H1 (cell line): ENCODE measurements around the gene CERS1. TPM values are rescaled to one million over a fixed set of nuclear protein-coding genes. Genes with fewer than 3 reads are reported as not detected.

Source experiments
- CTCF ChIA-PET: fragments of 300-600 bp; sonication (Branson Sonifier 250); formaldehyde crosslinking; loops from one replicate; lab custom pipeline; 2021; ENCODE audit not compliant: partially characterized antibody; lab: Charles Lee
- POLR2A ChIA-PET: fragments of 300-600 bp; sonication (Branson Sonifier 250); formaldehyde crosslinking; loops from one replicate; lab custom pipeline; 2021; ENCODE audit warnings: inconsistent platforms; ENCODE audit not compliant: partially characterized antibody; lab: Charles Lee
- DNase-seq, 2 experiments: peaks; one replicate each; pipeline versions ENCODE4 v3.0.0 to v3.0.0-alpha.2; 2010 to 2022; ENCODE audit warnings: low spot score in 2 of 2, low read depth in 1 of 2, mixed read lengths in 1 of 2
- FAIRE-seq: peaks from 2 replicates; lab custom pipeline; 2011; peaks lifted over from hg19 to GRCh38; lab: Jason Lieb, UNC
- H2AFZ ChIP-seq: 2 replicates; pipeline ENCODE4 v1.8.1; 2012; ENCODE audit warnings: low read length, inconsistent platforms
- H2AK5ac ChIP-seq: 2 replicates; pipeline ENCODE4 v1.6.1; 2013; ENCODE audit warnings: low read depth, low read length
- H2BK120ac ChIP-seq: replicated peaks from 2 replicates; pipeline ENCODE3; 2013; ENCODE audit warnings: low read depth, low read length, inconsistent platforms
- H2BK12ac ChIP-seq: 2 replicates; pipeline ENCODE4 v1.6.1; 2013; ENCODE audit warnings: low read depth, low read length
- H2BK15ac ChIP-seq: 2 replicates; pipeline ENCODE4 v1.6.1; 2013; ENCODE audit warnings: low read length
- H2BK20ac ChIP-seq: 2 replicates; pipeline ENCODE4 v1.6.1; 2013; ENCODE audit warnings: low read length
- H2BK5ac ChIP-seq: 2 replicates; pipeline ENCODE4 v1.6.1; 2013; ENCODE audit warnings: low read depth, low read length
- H3K14ac ChIP-seq: 2 replicates; pipeline ENCODE4 v1.6.1; 2013; ENCODE audit warnings: inconsistent platforms; ENCODE audit not compliant: insufficient read length
- H3K18ac ChIP-seq: 2 replicates; pipeline ENCODE4 v1.6.1; 2013; ENCODE audit warnings: low read length; ENCODE audit errors: extremely low read depth
- H3K23ac ChIP-seq: 2 replicates; pipeline ENCODE4 v1.6.1; 2013; ENCODE audit warnings: inconsistent platforms; ENCODE audit not compliant: insufficient read length
- H3K23me2 ChIP-seq: 2 replicates; pipeline ENCODE4 v1.6.1; 2013; ENCODE audit warnings: low read depth, low read length
- H3K27ac ChIP-seq: 2 replicates; pipeline ENCODE4 v1.6.1; 2011; ENCODE audit warnings: low read depth, low read length, inconsistent platforms
- H3K27me3 ChIP-seq, 4 experiments: replicated peaks in 1 of 4; 1 replicate in 1 of 4; 2 replicates in 3 of 4; pipeline versions ENCODE4 v1.6.1 to v1.8.1; 2011 to 2013; ENCODE audit warnings: low read length in 3 of 4, mild to moderate bottlenecking in 3 of 4, inconsistent platforms in 2 of 4, mixed read lengths in 2 of 4, moderate library complexity in 1 of 4; ENCODE audit not compliant: control insufficient read depth in 3 of 4, insufficient read depth in 3 of 4; ENCODE audit errors: extremely low read depth in 1 of 4
- H3K36me3 ChIP-seq, 4 experiments: 2 replicates each; pipeline versions ENCODE4 v1.6.1 to v1.8.1; 2011 to 2013; ENCODE audit warnings: mild to moderate bottlenecking in 4 of 4, low read length in 3 of 4, moderate library complexity in 2 of 4, control low read depth in 1 of 4, inconsistent platforms in 1 of 4; ENCODE audit not compliant: insufficient read depth in 4 of 4, control insufficient read depth in 2 of 4
- H3K4ac ChIP-seq: replicated peaks from 2 replicates; pipeline ENCODE3; 2013; ENCODE audit warnings: low read length, low read depth, mixed read lengths, inconsistent platforms; ENCODE audit not compliant: insufficient read length
- H3K4me1 ChIP-seq, 4 experiments: replicated peaks in 1 of 4; 1 replicate in 1 of 4; 2 replicates in 3 of 4; pipeline versions ENCODE4 v1.6.1 to v1.8.1; 2011 to 2013; ENCODE audit warnings: low read length in 3 of 4, inconsistent platforms in 2 of 4, mixed read lengths in 1 of 4; ENCODE audit not compliant: insufficient read depth in 4 of 4, control insufficient read depth in 3 of 4
- H3K4me2 ChIP-seq, 2 experiments: 2 replicates each; pipeline versions ENCODE4 v1.6.1 to v1.8.1; 2011 to 2013; ENCODE audit warnings: low read depth in 2 of 2, low read length in 2 of 2, control low read depth in 1 of 2, inconsistent platforms in 1 of 2, mild to moderate bottlenecking in 1 of 2; ENCODE audit not compliant: insufficient read depth in 1 of 2
- H3K4me3 ChIP-seq, 4 experiments: fragments of 200-600, 300-600 bp in 1 of 4; sonication (generic), shearing (Covaris generic), sonication (Bioruptor Twin) in 1 of 4; 2 replicates each; pipeline versions ENCODE4 v1.5.1 to v1.8.1; 2011 to 2016; ENCODE audit warnings: low read length in 4 of 4, low read depth in 3 of 4, control low read depth in 2 of 4, inconsistent platforms in 2 of 4, mild to moderate bottlenecking in 2 of 4, mixed read lengths in 1 of 4, moderate library complexity in 1 of 4; ENCODE audit not compliant: insufficient read depth in 2 of 4; ENCODE audit errors: extremely low read depth in 1 of 4
- H3K56ac ChIP-seq: replicated peaks from 2 replicates; pipeline ENCODE3; 2013; ENCODE audit warnings: low read depth, mild to moderate bottlenecking, mixed read lengths, low read length, inconsistent platforms; ENCODE audit not compliant: insufficient read length
- H3K79me1 ChIP-seq: 2 replicates; pipeline ENCODE4 v1.6.1; 2013; ENCODE audit warnings: low read depth, low read length, control low read depth
- H3K79me2 ChIP-seq, 2 experiments: 2 replicates each; pipeline versions ENCODE4 v1.6.1 to v1.8.1; 2012 to 2013; ENCODE audit warnings: low read length in 2 of 2, mild to moderate bottlenecking in 2 of 2, inconsistent platforms in 1 of 2; ENCODE audit not compliant: insufficient read depth in 2 of 2, control insufficient read depth in 1 of 2
- H3K9ac ChIP-seq, 4 experiments: replicated peaks in 1 of 4; 1 replicate in 1 of 4; 2 replicates in 3 of 4; pipeline versions ENCODE4 v1.6.1 to v1.8.1; 2011 to 2013; ENCODE audit warnings: low read depth in 3 of 4, low read length in 3 of 4, control low read depth in 2 of 4, mild to moderate bottlenecking in 2 of 4, moderate library complexity in 2 of 4, inconsistent platforms in 1 of 4; ENCODE audit errors: extremely low read depth in 1 of 4
- H3K9me3 ChIP-seq, 2 experiments: 2 replicates each; pipeline versions ENCODE4 v1.6.1 to v1.8.1; 2012 to 2013; ENCODE audit warnings: mild to moderate bottlenecking in 2 of 2, moderate library complexity in 2 of 2, control low read depth in 1 of 2, inconsistent platforms in 1 of 2, low read depth in 1 of 2, low read length in 1 of 2, mixed read lengths in 1 of 2; ENCODE audit not compliant: insufficient read depth in 2 of 2
- H4K20me1 ChIP-seq, 2 experiments: replicated peaks in 1 of 2; 2 replicates each; pipeline versions ENCODE3 to v1.8.1; 2011 to 2013; ENCODE audit warnings: inconsistent platforms in 2 of 2, low read length in 2 of 2, mild to moderate bottlenecking in 1 of 2; ENCODE audit not compliant: insufficient read depth in 2 of 2, control insufficient read depth in 1 of 2
- H4K5ac ChIP-seq: 2 replicates; pipeline ENCODE4 v1.6.1; 2013; ENCODE audit warnings: low read length, low read depth, mixed read lengths, inconsistent platforms; ENCODE audit not compliant: insufficient read length
- H4K8ac ChIP-seq: 2 replicates; pipeline ENCODE4 v1.8.0; 2013; ENCODE audit warnings: mild to moderate bottlenecking, moderate library complexity, low read length, inconsistent platforms; ENCODE audit not compliant: insufficient read depth; ENCODE audit errors: extremely low read depth
- H4K91ac ChIP-seq: replicated peaks from 2 replicates; pipeline ENCODE3; 2013; ENCODE audit warnings: low read length, mixed read lengths, inconsistent platforms; ENCODE audit not compliant: insufficient read length
- CTCF ChIP-seq, 3 experiments: IDR thresholded peaks; 1 replicate in 2 of 3; 2 replicates in 1 of 3; pipeline versions ENCODE4 v1.5.1 to v1.6.1; 2011; ENCODE audit warnings: low read length in 3 of 3, mild to moderate bottlenecking in 3 of 3, inconsistent platforms in 2 of 3, low read depth in 1 of 3, moderate library complexity in 1 of 3; ENCODE audit not compliant: insufficient read depth in 1 of 3; ENCODE audit errors: control extremely low read depth in 1 of 3
- GTF2F1 ChIP-seq: IDR thresholded peaks from 2 replicates; pipeline ENCODE4 v1.6.1; 2012; ENCODE audit warnings: low read depth, low read length, improper control_type of control experiment, borderline replicate concordance
- WGBS, 2 experiments: shearing (Covaris generic) in 1 of 2; methylation state at CpG; one replicate each; pipeline versions ENCODE4 v1.1.6 to v1.1.7; 2013 to 2015; ENCODE audit warnings: low lambda C conversion rate in 2 of 2, mixed read lengths in 2 of 2, inconsistent platforms in 1 of 2, low coverage in 1 of 2, missing lambda C conversion rate in 1 of 2; ENCODE audit not compliant: insufficient replicate concordance in 2 of 2, insufficient coverage in 1 of 2, insufficient read length in 1 of 2; ENCODE audit errors: extremely low coverage in 1 of 2, missing lambda C conversion rate in 1 of 2; 5-methylcytosine and 5-hydroxymethylcytosine counted together
- polyA plus RNA-seq, 7 experiments: library from polyadenylated mRNA; depleted of rRNA in 3 of 7; stranded (reverse) in 5 of 7; unstranded in 2 of 7; fragments of >200 nt in 5 of 7; fragments of 200-250 nt in 2 of 7; gene quantifications; 1 replicate in 5 of 7; 2 replicates in 1 of 7; 4 replicates in 1 of 7; pipeline versions ENCODE4 v1.2.1 to v1.2.3, GENCODE V29; 2011 to 2013; ENCODE audit warnings: missing spikeins in 2 of 7, mixed read lengths in 2 of 7
- total RNA-seq: library from RNA; stranded (reverse); fragmentation: NEBNext Ultra II Directional; extraction: Animal tissue kit (Norgen Biotek cat#: 25700); gene quantifications from 2 replicates; pipeline ENCODE4 v1.2.1, GENCODE V29; 2021

Gene CERS1
- total and polyA plus RNA-seq, 2 of the 8 experiments (the other 6 are each of a cell fraction or from before 2014, with no cell fraction given) = 18.6 to 51.0 TPM

GRCh38 chr19:18942692-18943091 is 46.7 kb upstream of the CERS1 start:
- TF ChIP-seq GTF2F1 (no peak), CTCF (IDR thresholded peaks at IDR 0.05; ENCODE audit: control extremely low read depth in 1 of 3, insufficient read depth in 1 of 3, low read depth in 1 of 3, low read length in 3 of 3) (no peak)
- Histone ChIP-seq H3K4me3 (no peak overlapping the region), H2AFZ (no peak overlapping the region), H3K79me2 (peaks cover 0 to 5% of the 10 kb centered on the region in 2 experiments; a peak in 1 of 4 replicates), H2BK20ac (no peak overlapping the region), H2AK5ac (no peak overlapping the region), H3K9me3 (no peaks in the 10 kb centered on the region), H3K4ac (no peak overlapping the region), H2BK15ac (no peak overlapping the region), H3K27ac (no peak overlapping the region), H2BK12ac (no peak overlapping the region), H4K20me1 (peaks cover 1 to 2% of the 10 kb centered on the region in 2 experiments), H2BK5ac (no peak overlapping the region), H3K27me3 (no peaks in the 10 kb centered on the region), H3K79me1 (peaks cover 3% of the 10 kb centered on the region; the same call in 1 of the 2 replicates), H3K4me2 (no peak overlapping the region), H3K14ac (no peak overlapping the region), H3K18ac (no peak overlapping the region), H3K56ac (no peak overlapping the region), H3K9ac (no peak overlapping the region), H3K4me1 (peaks cover 5 to 18% (median 9%) of the 10 kb centered on the region in 4 experiments), H4K91ac (no peak overlapping the region), H4K5ac (no peak overlapping the region), H2BK120ac (no peak overlapping the region), H4K8ac (no peak overlapping the region), H3K23ac (no peak overlapping the region), H3K36me3 (peaks cover under 1 to 14% (median 4%) of the 10 kb centered on the region in 4 experiments; a peak in 4 of 8 replicates), H3K23me2 (peaks cover 10% of the 10 kb centered on the region; the same call in 1 of the 2 replicates)
- FAIRE-seq (no peak), DNase-seq (no peak)
- ChIA-PET CTCF (interaction anchor here (1.1 to 1.3 kb wide), 2 partner anchors 42 to 44 kb away, joined by 3 read pairs; no protein-coding TSS in a partner anchor), POLR2A (interaction anchor here (0.5 to 2.2 kb wide), 9 partner anchors 8 to 193 kb away, joined by 3 to 8 read pairs (median 3); no protein-coding TSS in a partner anchor)
- WGBS, 2 experiments = 81% methylated on average over 6 of the region's 6 CpGs; no CpG with 5 or more reads in 1 of the 2 experiments
